Activated effector memory CD4-positive, alpha-beta T cell treated with anti-CD3 and anti-CD28 coated beads, Interleukin-2, amount 50 U/mL, for 16 hours (primary cell): ENCODE measurements around the gene C1QTNF5.

ENCODE experiments used
- DNase-seq: peaks from one replicate; pipeline ENCODE4 v3.0.0-alpha.2; 2020

The C1QTNF5 gene

DNA sequence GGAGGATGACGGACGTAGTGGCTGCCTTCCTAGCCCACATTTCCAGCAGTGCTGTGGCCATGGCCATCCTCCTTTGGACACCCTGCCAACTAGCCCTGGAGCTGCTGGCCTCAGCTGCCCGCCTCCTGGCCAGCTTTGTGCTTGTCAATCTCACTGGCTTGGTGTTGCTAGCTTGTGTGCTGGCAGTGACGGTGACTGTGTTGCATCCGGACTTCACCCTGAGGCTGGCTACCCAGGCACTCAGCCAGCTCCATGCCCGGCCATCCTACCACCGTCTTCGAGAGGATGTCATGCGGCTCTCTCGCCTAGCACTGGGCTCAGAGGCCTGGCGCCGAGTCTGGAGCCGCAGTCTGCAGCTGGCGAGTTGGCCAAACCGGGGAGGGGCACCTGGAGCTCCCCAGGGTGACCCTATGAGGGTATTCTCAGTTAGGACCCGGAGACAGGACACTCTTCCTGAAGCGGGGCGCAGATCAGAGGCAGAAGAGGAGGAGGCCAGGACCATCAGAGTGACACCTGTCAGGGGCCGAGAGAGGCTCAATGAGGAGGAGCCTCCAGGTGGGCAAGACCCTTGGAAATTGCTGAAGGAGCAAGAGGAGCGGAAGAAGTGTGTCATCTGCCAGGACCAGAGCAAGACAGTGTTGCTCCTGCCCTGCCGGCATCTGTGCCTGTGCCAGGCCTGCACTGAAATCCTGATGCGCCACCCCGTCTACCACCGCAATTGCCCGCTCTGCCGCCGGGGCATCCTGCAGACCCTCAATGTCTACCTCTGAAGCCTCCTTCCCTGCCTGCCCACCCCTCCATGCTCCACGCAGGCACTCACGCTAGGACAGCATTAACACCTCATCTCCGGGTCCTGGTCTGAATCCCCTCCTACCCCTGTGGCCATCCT lies 4.8 kb downstream of the C1QTNF5 start:
- DNase-seq, result no peak

DNA sequence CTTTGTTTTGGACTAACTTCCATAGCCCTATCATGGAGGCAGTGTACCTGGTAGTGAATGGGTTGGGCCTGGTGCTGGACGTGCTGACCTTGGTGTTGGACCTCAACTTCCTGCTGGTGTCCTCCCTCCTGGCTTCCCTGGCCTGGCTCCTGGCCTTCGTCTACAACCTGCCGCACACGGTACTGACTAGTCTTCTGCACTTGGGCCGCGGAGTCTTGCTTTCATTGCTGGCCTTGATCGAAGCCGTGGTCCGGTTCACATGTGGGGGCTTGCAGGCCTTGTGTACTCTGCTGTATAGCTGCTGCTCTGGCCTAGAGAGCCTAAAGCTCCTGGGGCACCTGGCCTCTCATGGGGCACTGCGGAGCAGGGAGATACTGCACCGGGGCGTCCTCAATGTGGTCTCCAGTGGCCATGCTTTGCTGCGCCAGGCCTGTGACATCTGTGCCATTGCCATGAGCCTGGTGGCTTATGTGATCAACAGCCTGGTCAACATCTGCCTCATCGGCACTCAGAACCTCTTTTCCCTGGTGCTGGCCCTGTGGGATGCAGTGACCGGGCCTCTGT lies 5.5 kb downstream of the C1QTNF5 start:
- DNase-seq, result no peak

DNA sequence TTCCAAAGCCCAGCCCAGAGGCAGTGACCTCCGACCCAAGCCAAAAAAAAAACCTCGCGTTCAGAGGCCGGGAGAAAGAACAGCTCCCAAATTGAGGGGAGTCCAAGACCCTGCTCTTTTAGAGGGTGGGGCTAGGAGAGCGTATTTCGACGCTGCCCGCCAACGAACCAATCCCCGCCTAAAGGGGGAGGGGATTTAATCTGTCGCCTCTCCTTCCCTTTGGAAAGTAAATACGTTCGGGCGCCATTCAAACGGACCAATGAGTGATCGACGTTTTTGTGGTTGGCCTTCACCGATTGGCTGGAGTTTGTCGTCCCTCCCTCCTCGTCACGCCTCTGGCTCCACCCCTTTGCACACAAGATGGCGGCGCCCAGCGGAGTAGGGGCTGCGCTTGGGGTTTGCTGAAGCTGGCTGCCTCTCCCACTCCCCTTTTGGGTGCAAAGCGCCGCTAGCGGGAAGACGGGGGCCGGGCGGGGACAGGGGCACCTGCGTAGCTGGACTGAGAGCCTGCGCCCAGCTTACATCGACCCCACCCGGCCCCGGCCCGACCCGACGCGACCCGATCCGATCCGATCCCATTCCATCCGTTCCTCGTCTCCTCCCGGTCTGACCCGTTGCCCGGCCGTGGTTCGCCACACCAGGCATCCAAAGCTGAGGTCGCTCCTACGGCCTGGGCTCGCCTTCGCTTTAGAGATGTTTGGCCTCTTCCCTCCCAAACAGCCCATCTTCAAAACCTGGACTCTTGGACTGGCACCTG lies 6.3 kb downstream of the C1QTNF5 start, which contains the start of gene RNF26:
Gene RNF26, plus strand, starts transcription at position 354 of the 757 bp plus-strand sequence. CDS start 596 bp downstream, outside the sequence.
- DNase-seq, result peak; percentile 97

DNA sequence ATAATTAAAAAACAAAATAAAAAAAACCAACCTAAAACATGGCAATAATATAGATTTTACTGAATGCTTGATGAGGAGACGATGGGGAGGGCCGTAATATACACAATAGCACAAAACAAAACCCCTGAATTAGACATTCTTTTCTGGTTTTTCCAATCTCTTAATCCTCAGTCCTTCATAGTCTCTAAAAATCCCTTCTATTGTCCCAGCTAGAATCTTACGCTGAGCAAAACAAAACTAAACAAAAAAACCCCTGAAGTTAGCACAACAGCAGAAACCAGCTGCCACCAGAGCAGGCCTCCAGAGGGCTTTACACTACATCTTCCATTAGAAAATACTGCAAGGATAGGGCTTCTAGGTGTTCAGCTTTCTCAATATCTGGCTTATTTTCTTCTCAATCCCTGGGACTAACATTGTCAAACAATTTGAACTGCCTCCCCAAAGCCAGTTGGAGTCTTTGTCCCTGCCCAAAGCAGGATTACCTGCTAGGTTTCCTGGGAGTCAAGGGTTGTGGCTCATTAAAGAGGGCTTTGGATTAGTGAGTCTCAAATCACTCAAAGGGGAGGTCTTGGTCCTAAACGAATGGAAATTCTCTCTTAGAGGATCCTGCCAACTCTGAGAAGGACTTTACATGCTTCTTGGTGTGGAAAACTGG lies 8.4 kb downstream of the C1QTNF5 start:
- DNase-seq, result no peak

DNA sequence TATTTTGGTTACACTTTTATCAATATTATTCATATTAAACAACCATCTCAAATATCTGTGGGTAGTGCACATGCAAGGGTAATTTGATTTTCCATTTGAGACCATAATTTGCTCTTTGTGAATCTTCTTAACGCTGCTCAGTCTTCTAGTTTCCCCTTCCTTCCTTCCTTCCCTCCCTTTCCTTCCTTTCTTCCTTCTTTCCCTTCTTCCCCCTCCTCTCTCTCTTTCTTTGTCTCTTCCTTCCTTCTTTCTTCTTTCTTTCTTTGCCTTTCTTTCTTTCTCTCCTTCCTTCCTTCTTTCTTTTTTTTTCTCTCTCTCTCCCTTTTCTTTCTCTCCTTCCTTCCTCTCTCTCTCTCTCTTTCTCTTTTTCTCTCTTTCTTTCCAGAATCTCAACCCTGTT lies 10.4 kb downstream of the C1QTNF5 start:
- DNase-seq, result no peak

DNA sequence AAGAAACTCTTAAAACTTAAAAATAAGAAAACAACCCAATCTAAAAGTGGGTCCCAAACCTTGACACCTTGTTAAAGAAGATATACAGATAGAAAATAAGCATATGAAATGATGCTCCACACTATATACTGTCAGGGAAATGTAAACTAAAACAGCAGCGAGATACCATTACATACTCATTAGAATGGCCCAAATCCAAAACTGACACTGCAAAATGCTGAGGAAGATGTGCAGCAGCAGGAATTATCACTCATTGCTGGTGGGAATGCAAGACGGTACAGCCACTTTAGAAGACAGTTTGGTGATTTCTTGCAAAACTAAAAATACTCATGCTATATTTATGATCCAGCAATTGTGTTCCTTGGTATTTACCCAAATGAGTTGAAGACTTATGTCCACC lies 11.4 kb downstream of the C1QTNF5 start:
- DNase-seq, result no peak

DNA sequence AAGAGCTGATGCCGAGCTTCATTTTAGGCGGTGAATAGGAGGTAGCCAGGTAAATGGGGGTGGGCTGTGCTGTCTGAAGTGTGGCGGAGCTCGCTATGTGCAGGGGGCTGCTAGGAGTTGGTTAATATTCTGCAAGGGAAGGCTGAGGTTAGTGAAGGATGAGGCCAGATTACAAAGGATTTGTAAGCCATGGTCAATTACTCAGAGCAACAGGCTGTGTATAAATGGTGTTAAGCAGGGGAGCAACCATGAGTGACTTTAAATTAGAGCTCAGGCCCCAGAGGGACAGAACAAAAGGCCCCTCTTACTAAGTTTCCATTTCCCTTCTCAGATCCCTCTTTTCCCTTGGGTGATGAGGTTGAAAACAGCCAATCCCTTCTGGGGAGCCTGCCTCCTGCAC lies 16.5 kb downstream of the C1QTNF5 start:
- no peak for DNase-seq

DNA sequence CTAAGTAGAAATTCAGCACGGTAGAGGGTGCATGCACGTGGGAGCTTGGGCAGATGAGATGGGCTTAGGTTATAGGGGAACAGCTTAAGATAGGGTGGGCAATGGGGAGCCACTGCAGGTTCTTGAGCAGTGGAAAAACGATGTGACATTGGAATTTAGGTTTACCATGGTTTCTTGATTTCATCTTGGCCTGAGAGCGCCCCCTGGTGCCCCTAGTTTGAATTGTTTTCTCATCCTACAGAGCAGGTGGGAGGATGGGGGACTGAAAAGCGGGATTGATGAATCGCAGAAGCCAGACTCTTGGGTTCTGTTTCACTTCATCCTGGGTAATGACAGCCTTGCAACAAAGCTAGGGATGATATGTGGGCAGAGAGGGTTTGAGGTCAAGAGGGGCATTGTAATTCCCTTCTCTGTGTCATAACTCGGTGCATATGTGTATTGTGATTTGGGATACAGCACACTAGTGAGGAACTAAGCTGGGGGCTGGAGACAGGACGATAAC lies 17.1 kb downstream of the C1QTNF5 start:
- peak; percentile 91 for DNase-seq

DNA sequence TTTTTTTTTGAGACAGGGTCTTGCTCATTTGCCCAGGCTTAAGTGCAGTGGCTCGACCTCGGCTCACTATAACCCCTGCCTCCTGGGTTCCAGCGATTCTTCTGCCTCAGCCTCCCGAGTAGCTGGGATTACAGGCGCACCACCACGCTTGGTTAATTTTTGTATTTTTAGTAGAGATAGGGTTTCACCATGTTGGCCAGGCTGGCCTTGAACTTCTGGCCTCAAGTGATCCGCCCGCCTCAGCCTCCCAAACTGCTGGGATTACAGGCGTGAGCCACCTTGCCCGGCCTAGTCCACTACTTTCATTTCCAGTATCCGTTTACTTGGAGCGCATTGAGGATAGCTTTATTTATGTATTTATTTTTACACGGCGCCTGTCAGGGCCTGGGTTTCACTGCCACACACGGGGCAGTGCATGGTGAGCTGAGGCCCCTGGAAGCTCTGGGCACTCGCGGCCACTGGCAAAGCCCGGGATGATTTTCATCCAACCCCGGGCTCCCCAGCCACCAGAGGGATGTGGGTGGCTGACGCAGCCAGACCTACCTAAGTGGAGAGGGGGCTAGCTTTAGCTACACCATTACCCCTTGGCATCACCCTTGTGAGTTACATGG lies 17.7 kb downstream of the C1QTNF5 start:
- DNase-seq, result no peak

DNA sequence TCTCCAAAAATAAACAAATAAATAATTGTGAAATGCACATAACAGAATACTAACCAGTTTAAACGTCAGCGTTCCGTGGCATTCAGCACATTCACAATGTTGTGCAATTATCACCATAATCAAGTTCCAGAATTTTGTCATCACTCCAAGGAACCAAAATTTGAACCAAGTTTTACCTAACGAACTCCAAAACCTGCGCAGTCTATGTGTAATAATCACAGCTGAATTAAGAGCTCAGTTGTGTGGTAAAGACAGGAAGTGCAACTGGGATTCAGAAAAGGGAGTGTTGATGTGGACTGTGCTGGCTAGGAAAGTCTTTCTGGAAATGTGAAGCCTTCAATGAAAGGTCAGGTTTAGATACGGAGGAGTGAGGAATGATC lies 18.3 kb downstream of the C1QTNF5 start:
- no peak for DNase-seq

DNA sequence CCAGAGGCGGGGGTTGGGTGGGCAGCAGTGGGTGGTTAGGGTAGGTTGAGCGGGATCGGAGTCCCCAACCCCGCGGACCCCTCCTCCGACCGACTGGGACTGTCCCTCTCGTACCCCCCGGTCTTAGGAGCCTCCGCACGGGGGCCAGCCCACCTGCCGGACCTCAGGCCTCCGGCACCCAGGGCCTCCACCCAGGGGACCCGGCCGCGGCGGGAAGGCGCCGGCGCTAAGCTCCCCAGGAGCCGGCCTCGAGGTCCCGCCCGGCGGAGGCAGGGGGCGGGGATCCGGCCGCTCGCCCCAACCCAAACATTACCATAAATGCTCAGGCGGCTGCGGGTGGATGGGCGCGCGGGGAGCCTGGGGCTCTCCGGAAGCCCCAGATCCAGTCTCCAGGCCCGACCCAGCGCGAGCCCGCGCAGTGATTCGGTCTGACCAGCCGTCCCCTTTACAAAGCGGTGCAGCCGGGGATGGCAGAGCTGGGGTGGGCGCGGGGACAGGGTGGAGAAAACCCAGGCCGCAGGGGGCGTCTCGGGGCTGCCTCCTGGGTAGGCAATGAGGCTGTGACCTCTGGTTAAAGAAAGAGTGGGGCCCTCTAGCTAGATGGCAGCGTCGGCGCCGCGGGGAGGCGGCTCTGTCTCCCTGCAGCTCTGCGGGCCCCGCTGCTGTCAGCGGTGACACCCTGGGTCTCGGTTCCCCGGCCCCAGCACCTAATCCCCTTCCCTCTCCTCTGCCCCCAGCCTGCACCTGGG lies 19.7 kb downstream of the C1QTNF5 start:
- DNase-seq, result peak; percentile 81

DNA sequence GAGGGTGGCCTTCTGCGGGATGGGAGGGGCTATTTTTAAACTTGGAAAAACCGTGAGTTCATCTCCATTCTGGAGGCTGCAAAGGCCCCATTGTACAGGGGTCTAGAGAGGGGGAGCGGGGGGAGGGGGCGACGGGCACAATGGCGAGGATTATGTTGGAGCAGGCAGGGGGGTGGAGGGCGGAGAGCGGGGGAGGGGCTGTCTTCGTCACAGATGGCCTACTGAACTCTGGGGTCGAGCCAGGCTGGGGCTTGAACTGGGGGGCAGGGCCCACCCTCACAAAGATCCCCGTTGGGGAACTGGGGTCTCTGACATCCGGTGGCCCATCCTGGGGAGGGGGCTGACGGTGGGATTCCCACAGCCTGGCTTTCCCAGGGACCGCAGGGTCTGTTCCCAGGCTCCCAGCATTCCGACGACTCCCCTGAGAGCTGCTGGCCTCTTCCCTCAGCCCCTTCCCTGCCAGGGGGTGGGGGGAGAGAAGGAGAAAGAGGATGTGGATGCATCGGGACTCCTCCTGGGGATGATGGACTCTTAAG lies 20.4 kb downstream of the C1QTNF5 start:
- DNase-seq, result no peak

DNA sequence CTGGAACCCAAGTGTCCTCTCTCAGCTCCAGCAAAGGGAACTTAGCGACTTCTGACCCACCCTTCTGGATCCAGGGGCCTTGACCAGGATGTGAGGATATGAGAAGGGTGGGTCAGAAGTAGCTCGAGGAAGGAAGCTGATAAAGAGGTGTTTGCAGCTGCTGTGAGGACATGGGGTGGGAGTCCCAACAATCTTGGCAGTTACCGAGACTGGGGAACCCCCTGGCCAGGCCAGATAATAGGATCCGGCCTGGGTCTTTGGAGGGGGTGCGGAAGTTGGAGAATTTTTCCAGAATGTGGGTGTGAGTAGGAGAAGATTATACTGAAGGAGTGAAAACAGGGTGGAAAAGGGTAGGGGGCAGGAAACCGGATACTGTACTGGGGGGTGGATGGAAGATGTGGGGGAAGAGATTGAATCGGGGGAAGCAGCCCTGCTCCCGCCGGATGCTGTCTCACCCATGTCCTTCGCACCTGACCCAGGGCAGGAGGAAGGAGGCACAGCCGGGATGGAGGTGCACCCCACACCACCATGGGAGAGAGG lies 20.9 kb downstream of the C1QTNF5 start:
- no peak for DNase-seq

DNA sequence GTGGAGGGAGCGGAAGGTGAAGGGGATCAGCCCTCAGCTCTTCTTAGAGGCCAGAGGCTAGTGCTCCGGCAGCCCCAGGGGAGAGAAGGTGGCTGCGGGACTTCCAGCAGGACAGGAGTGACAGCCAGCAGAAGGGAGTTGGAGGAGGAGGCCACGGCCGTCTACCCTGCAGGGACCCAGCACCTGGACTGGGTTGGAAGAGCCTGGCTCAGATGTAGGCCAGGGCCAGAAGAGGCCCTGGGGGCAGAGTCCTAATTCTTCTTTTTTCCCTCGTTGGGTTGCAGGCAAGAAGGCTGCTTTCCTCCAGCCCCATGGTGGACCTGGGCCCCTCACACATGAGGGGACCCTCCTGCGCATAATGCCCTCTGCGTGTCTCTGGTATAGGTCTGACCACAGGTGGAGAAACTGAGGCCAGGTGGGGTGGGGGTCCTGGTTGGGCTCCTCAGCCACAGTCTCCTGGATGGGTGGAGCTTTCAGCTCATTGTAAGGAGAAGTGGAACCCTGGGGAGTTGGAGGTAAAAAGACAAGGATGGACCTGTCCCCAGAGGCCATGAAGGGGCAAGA lies 21.5 kb downstream of the C1QTNF5 start:
- DNase-seq, result no peak

DNA sequence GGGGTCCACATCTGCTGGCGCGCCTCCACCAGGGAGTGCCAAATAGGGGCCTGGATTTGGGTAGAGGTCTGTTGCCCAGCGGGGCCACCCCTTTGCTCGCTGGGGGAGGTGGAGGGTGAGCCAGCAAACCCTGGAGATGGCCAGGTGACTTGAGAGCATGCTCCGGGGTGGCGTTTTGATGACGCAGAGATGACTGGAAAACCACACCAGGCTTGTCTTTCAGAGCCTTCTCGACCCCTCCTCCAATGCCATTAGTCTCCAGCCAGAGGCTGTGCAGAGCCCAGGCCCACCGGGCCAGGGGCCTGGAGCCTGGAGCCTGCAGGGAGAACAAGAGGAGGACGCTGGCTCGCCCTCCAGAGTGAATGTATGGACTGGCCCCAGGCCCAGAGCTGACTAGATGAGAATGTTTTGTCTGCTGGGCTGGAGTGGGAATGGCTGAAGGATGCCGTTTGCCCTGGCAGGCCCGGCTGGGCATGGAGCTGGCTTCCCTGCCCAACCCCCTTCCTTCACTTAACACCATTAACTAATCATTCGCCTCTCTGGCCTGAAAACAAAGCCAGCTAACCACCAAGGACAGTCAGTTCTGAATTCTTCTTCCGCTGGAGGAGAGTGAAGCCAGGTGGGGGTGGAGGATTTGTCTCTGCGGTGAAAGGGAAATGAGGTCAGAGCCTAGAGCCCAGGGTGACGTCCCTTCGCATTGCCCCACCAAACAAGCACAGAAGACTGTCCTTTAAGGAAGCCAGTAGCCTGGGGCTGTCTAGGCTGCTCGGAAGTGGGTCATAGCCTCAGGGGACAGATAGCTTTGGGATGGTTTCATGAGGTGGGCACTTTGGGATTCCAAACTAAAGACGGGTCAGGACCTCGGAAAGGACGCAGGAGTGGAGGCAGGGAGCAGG lies 22.2 kb downstream of the C1QTNF5 start:
- peak; percentile 75 for DNase-seq

DNA sequence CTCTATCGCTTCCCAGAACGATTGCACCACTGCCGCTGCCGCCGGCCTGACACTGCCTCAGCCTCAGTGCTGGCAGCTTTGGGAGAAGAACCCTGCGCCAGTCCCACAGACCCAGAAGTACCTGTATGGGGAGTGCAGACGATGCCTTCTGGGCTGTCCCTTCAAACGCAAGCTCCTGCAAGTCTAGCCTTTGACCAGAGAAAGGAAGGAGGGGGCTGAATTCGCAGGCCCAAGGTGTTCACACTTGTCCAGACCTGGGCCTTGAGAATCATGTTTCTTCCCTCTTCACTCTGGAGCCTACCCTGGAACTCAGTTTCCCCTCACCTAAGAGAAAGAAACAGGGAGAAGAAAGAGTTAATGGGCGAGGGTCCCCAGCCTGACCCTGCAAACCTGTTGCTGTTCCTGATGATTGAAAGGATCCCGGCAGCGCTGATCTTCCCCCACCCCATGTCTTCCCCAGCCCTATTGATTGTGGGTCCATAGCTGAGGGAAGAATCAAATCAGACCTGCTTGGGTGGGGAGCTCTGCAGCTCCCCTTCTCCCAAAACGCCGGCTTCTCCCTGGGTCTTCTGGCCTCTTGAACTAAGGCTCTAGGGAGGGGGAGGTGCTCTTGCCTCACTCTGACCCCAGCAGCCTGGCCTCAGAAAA lies 23.0 kb downstream of the C1QTNF5 start:
- no peak for DNase-seq

DNA sequence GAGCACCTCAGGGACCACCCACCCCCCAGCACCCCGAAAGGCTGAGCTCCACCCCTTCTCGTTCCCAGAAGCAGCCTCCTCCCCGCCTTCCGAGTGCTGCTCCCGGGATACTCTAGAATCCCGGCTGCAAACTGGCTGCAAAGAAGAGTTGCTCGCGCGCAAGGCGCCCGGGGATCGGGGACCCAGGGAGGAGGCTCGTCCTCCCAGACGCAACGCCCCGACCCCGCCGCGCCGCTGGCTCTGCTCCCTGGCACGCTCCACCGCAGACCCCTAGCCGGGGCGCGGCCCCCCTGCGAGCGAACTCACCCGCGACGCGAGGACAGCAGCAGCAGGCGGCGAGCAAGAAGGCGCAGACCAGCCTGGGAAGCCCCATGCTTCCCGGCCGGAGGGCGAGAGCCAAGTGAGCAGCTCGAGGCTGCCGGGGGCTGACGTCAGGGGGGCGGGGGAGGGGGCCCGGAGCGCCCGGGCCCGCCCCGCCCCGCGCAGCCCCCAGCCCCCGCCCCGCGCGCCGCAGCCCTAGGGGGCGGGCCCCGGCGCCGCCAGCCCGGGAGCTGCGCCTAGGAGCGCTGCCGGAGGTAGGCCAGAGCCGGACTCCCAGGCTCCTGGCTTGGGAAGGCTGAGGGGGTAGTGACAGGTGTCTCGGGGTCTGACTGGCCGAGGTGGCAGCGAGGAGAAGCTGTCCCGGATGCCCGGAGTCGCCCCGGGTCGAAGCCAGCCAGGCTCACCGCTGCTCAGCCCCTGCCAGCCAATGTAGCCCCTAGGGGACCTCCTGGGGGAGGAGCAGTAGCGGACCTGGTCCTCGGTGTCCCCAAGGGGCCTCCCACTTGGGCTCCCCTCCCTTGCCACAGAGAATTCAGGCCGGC lies 23.7 kb downstream of the C1QTNF5 start, which contains the start of gene MCAM:
Gene MCAM, minus strand, starts transcription at position 402 of the 863 bp plus-strand sequence. Its CDS starts 29 bp downstream, at position 373.
- DNase-seq, result no peak
